GM21360 (cell line): Measurements from ENCODE around the gene PTGFRN.

Source experiments
- ATAC-seq: cut with Tn5 transposase; IDR thresholded peaks from one replicate; pipeline ENCODE4 v1.9.1; 2021; ENCODE audit warnings: mild to moderate bottlenecking, moderate library complexity; ENCODE audit not compliant: unreplicated experiment

The PTGFRN gene

DNA sequence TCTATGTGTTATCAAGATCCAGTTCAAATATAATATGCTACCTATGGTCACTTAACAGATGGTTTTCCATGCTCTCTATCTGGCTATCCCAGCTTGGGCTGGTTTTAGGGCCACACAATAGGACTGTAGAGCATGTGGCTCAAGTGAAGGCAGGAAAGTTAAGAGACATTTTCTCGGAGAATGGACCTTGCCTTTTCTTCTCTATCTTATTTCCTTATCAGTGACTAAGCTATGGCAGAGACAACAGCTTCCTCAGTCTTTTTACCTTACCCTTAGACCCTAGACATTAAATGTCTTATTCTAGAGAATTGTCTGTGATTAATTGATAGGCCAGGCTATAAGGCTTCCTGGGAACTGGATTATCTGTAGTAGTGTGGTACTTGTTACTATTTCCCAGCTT is 120.0 kb downstream of the PTGFRN start:
- ATAC-seq, result no peak

DNA sequence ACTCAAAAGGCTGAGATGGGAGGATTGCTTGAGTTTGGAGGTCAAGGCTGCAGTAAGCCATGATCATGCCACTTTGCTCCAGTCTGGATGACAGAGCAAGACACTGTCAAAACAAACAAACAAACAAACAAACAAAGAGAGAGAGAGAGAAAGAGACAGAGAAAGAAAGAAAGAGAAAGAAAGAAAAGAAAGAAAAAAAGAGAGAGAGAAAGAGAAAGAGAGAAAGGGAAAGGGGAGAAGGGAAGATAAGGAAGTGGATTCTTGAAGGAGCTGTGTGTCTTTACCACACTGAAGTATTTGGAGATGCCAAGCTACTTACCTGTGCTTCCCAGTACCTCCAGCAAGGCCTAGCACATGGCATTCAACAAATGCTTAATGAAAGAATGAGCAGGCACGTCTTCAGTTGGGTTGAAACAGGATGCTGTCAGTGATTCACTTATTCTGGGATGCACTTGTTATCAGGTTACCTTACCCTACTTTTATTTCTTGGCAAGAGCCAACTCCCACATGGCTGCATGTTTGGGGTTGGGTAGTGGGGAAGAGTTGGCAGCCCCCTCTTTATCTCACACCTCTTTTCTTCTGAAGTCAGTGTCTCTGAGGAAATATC is 120.7 kb downstream of the PTGFRN start:
- ATAC-seq, result no peak

DNA sequence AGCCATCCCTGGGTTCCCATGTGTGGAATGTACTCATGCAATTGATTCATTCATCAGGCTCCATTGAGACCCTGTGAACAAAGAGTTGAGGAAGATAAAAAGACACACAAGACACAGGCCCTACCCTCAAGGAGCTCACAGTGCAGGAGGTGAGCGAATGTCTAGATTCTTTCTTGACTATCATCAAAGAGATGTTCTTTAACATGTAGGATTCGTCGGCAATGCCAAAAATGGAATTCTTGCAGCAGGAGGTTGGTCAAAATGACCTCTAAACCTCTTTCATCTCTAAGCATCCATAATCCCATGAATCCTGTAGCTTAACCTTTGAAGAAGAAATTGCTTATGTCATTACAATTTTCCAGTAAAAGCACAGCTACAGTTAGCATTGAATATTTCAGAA is 122.5 kb downstream of the PTGFRN start:
- no peak for ATAC-seq

DNA sequence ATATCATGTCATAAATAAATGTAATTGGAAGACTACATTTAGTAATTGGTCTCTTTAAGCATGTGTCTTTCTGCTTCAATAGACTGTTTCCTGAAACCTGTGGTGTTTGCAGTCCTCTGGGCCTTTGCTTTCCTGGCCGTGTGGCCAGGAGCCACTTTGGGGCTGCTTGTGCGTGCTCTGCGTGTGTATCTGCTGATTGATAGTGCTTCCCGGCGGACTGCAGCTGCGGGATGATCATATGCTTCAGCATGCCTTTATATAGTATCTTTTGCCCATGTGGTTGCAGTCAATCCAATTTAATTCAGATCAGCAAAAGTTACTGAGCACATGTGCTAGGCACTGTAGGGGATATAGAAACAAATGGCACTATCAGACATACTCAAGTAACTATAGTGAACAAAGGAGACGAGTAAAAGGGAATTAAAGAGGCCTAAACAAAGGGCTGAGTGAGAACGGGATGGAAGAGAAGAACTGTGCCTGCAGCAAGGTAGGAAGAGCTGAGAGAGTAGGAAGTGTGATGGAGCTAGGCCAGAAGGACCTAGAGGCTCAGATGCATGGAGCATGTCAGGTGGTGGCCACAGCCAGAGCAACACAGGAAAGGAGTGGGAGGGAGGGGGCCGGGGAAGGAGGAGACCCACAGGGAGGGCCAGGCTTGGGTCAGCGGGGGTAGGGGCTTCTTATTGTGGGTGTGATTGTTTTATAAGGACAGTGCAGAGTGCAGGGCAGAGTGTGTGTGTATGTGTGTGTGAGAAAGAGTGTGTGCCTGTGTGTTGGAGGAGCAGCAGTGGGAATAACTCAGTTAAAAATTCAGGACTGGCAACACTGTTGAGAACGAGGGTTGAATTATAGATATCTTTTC is 123.2 kb downstream of the PTGFRN start:
- ATAC-seq, result no peak

DNA sequence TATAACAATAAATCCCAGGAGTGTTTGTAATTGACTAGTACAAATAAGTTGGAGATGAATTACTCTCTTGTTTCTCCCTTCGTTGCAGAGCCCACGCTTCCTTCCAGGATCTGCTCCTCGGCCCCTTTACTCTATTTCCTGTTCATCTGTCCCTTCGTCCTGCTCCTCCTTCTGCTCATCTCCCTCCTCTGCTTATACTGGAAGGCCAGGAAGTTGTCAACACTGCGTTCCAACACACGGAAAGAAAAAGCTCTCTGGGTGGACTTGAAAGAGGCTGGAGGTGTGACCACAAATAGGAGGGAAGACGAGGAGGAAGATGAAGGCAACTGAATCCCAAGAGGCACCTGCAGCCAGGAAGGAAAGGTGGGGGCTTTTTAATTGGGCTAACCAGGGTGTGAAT is 124.1 kb downstream of the PTGFRN start:
- ATAC-seq, result no peak

DNA sequence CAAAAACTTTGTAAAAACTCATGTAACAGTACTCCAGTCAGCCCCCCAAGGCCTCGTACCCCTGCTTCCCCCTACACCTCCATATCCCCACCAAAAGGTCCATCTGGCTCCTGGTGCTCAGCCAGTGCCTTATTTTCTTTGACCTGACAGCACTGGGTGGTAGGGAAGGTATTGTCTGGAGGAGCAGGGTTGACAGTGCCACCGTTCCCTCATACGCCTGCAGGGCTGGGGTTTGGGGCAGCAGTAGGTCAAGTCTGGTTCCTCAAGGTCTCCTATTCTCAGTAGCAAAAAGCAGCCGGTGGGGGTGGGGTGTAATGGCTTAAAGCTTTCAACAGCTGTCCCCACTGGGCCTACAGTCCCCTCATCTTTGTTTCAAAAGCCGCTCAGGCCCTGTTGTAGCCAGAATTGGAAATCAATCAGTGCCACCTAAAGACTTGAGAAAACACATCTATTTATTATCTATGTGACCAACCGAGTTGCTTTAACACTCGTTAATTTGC is 125.1 kb downstream of the PTGFRN start:
- no peak for ATAC-seq

DNA sequence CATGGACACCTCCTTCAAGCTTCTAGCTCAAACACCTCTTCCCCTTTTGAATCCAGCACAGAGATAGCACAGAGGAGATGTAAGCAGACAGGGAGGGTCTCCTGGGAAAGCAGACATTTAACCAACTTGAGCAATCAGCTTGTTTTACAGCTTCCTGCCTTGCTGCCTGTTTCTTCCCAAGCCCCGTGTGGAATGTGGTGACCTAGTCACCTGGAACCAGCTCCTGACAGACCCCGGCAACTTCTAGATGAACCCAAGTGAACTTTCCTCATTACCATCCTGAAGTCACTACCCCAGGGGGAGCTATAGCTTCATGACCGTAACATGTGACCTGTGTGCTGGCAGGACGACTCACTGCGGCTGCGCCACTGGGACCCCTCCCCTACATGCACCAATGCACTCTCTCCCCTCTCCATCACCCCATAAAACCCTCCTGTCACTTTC is 126.3 kb downstream of the PTGFRN start:
- no peak for ATAC-seq

DNA sequence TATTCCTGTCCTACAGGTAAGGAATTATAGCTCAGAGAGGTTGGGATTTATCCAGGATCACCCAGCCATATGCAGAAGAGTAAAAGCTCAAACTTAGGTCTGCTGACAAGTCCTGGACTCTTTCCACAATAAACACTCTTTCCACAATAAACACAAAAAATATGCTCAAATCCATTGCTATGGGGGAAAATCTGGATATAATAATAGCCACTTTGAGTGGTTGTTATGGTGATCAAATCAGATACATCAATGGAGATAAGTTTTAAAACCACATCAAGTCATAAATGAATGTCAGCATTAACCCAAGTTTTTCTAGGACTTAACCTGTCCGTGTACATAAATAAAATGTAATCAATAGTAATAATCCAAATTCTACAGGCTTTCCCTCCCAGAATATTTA is 128.1 kb downstream of the PTGFRN start:
- no peak for ATAC-seq

DNA sequence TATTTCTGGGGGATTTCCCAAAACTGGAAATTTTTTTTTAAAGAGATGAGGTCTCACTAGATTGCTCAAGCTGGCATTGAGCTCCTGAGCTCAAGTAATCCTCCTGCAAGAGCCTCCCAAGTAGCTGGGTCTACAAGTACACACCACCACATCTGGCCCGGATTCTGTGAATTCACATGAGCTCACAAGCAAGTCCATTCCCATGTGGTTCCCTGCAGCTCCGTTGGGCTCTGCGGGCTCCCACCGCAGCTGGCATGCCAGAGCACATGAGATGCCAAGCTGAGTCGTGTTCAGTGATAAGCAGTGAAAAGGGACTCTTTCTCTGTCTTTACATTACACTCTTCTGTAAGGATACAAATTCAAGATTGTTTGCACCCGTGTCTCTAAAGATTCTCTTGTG is 128.5 kb downstream of the PTGFRN start:
- ATAC-seq, result no peak
